HEK293 (cell line): ENCODE data around the gene ZNF445.
"Not testable (repeated sequence)": the region's sequence is repeated elsewhere in the genome, so short reads cannot be mapped to it uniquely, and the experiment has no call there.

Source experiments
- CTCF ChIA-PET: fragments of 350-600 bp; formaldehyde crosslinking; extraction: SDS; loops from one replicate; lab custom pipeline; 2021; ENCODE audit warnings: antibody characterized with exemption; lab: Yijun Ruan, JAX
- POLR2A ChIA-PET: fragments of 300-600 bp; formaldehyde crosslinking; extraction: SDS; loops from one replicate; lab custom pipeline; 2020; ENCODE audit warnings: antibody characterized with exemption, inconsistent platforms; lab: Yijun Ruan, JAX
- H3K27ac ChIP-seq: fragments of 200-500 bp; sonication (Bioruptor generic); 2 replicates; pipeline ENCODE4 v1.5.1; 2014; ENCODE audit warnings: low read depth, low read length, control low read depth, inconsistent platforms; ENCODE audit errors: extremely low read depth
- H3K36me3 ChIP-seq, 2 experiments: fragments of 200-500 bp in 1 of 2; sonication (Bioruptor generic) in 1 of 2; 1 replicate in 1 of 2; 2 replicates in 1 of 2; pipeline ENCODE4 v1.5.1; 2014 to 2017; ENCODE audit warnings: inconsistent platforms in 2 of 2, low read length in 2 of 2; ENCODE audit not compliant: control insufficient read depth in 2 of 2, insufficient read depth in 1 of 2
- H3K4me1 ChIP-seq: fragments of 200-500 bp; sonication (Bioruptor generic); 2 replicates; pipeline ENCODE4 v1.5.1; 2014; ENCODE audit warnings: mild to moderate bottlenecking, low read length, inconsistent platforms; ENCODE audit not compliant: control insufficient read depth, insufficient read depth
- H3K4me3 ChIP-seq: 2 replicates; pipeline ENCODE4 v1.5.1; 2011; ENCODE audit warnings: low read depth, mild to moderate bottlenecking, control low read depth, low read length, moderate library complexity
- H3K9me3 ChIP-seq: fragments of 200-500 bp; sonication (Bioruptor generic); 2 replicates; pipeline ENCODE4 v1.5.1; 2014; ENCODE audit warnings: low read depth, low read length, inconsistent platforms; ENCODE audit not compliant: control insufficient read depth, insufficient read depth
- HOXD13 ChIP-seq: sonication (generic); formaldehyde crosslinking; IDR thresholded peaks from 2 replicates; pipeline ENCODE4 v1.8.0; 2022; ENCODE audit warnings: missing genetic modification reagents, borderline replicate concordance
- KLF7 ChIP-seq: fragments of 450-650 bp; formaldehyde crosslinking; IDR thresholded peaks from 2 replicates; pipeline ENCODE4 v1.5.1; 2016; ENCODE audit warnings: missing biosample characterization, missing genetic modification characterization, borderline replicate concordance
- PBX3 ChIP-seq: sonication (generic); formaldehyde crosslinking; IDR thresholded peaks from 2 replicates; pipeline ENCODE4 v1.8.1; 2022; ENCODE audit warnings: mild to moderate bottlenecking, moderate library complexity, missing genetic modification reagents
- PRDM4 ChIP-seq: fragments of 450-650 bp; formaldehyde crosslinking; IDR thresholded peaks from 2 replicates; pipeline ENCODE4 v1.5.1; 2017; ENCODE audit warnings: missing biosample characterization, missing genetic modification characterization
- SP2 ChIP-seq: fragments of 450-650 bp; formaldehyde crosslinking; IDR thresholded peaks from 2 replicates; pipeline ENCODE4 v1.5.1; 2016; ENCODE audit warnings: missing biosample characterization, missing genetic modification characterization
- ZBTB8A ChIP-seq: fragments of 450-650 bp; formaldehyde crosslinking; IDR thresholded peaks from 2 replicates; pipeline ENCODE4 v1.5.1; 2016; ENCODE audit warnings: missing biosample characterization, missing genetic modification characterization
- ZFP37 ChIP-seq: fragments of 450-650 bp; formaldehyde crosslinking; IDR thresholded peaks from 2 replicates; pipeline ENCODE4 v1.5.1; 2016; ENCODE audit warnings: missing biosample characterization, missing genetic modification characterization
- ZNF202 ChIP-seq: fragments of 450-650 bp; formaldehyde crosslinking; IDR thresholded peaks from 2 replicates; pipeline ENCODE4 v1.5.1; 2016; ENCODE audit warnings: missing biosample characterization, missing genetic modification characterization, borderline replicate concordance
- ZNF341 ChIP-seq: fragments of 450-650 bp; formaldehyde crosslinking; IDR thresholded peaks from 2 replicates; pipeline ENCODE4; 2016; ENCODE audit warnings: low read depth, missing biosample characterization, missing genetic modification characterization
- ZNF366 ChIP-seq: fragments of 450-650 bp; formaldehyde crosslinking; conservative IDR thresholded peaks from 2 replicates; pipeline ENCODE4 v1.5.1; 2016; ENCODE audit warnings: missing biosample characterization, missing genetic modification characterization
- ZNF514 ChIP-seq: fragments of 450-650 bp; formaldehyde crosslinking; IDR thresholded peaks from 2 replicates; pipeline ENCODE4 v1.5.1; 2016; ENCODE audit warnings: missing biosample characterization, missing genetic modification characterization
- ZNF549 ChIP-seq: fragments of 450-650 bp; IDR thresholded peaks from 2 replicates; pipeline ENCODE4 v1.5.1; 2018; ENCODE audit warnings: missing biosample characterization, missing genetic modification characterization, mild to moderate bottlenecking, inconsistent platforms, moderate library complexity
- ZNF654 ChIP-seq: fragments of 450-650 bp; formaldehyde crosslinking; IDR thresholded peaks from 2 replicates; pipeline ENCODE4 v1.5.1; 2016; ENCODE audit warnings: low read depth, missing biosample characterization, missing genetic modification characterization
- ZNF704 ChIP-seq: fragments of 450-650 bp; formaldehyde crosslinking; IDR thresholded peaks from 2 replicates; pipeline ENCODE4 v1.5.1; 2016; ENCODE audit warnings: missing biosample characterization, missing genetic modification characterization
- ZNF747 ChIP-seq: fragments of 450-650 bp; formaldehyde crosslinking; IDR thresholded peaks from 2 replicates; pipeline ENCODE4 v1.5.1; 2016; ENCODE audit warnings: missing biosample characterization, missing genetic modification characterization
- ZNF776 ChIP-seq: fragments of 450-650 bp; formaldehyde crosslinking; IDR thresholded peaks from 2 replicates; pipeline ENCODE4 v1.5.0; 2017; ENCODE audit warnings: missing biosample characterization, missing genetic modification characterization, borderline replicate concordance
- ZNF785 ChIP-seq: fragments of 450-650 bp; formaldehyde crosslinking; IDR thresholded peaks from 2 replicates; pipeline ENCODE4 v1.5.1; 2016; ENCODE audit warnings: missing biosample characterization, missing genetic modification characterization

ZNF445 gene

GRCh38 chr3:44464920-44465319, 12.6 kb downstream of the ZNF445 start:
- H3K36me3 ChIP-seq, result peaks cover 0 to 42% of the 10 kb centered on the region in 2 experiments
- H3K9me3 ChIP-seq, H3K4me1 ChIP-seq, POLR2A ChIA-PET, H3K27ac ChIP-seq, CTCF ChIA-PET, H3K4me3 ChIP-seq: not testable (repeated sequence)

- H3K36me3 ChIP-seq, result peaks cover 0 to 41% of the 10 kb centered on the region in 2 experiments
- no peak overlapping the region for H3K4me3 ChIP-seq
- TF ChIP-seq ZFP37 (tag by site-specific recombination), result no peak
- TF ChIP-seq ZNF549 (tag by site-specific recombination), result no peak
- no peak for TF ChIP-seq ZBTB8A (tag by site-specific recombination)
- TF ChIP-seq ZNF776 (tag by site-specific recombination), result no peak
- no peak for TF ChIP-seq PBX3 (CRISPR knock-in tag)
- no peak for TF ChIP-seq ZNF747 (tag by site-specific recombination)
- no peak for TF ChIP-seq ZNF366
- TF ChIP-seq ZNF704 (tag by site-specific recombination), result no peak
- no peak for TF ChIP-seq ZNF341
- TF ChIP-seq HOXD13 (CRISPR knock-in tag), result no peak
- no peak for TF ChIP-seq ZNF514 (tag by site-specific recombination)
- TF ChIP-seq ZNF654 (tag by site-specific recombination), result no peak
- TF ChIP-seq SP2 (tag by site-specific recombination), result no peak
- no peak for TF ChIP-seq ZNF202 (tag by site-specific recombination)
- no peak for TF ChIP-seq PRDM4
- TF ChIP-seq KLF7 (tag by site-specific recombination), result no peak
- no peak for TF ChIP-seq ZNF785 (tag by site-specific recombination)
- TF ChIP-seq, all 188 proteins: peak for 0
- H3K27ac ChIP-seq, result no peak overlapping the region
- H3K4me1 ChIP-seq, result no peaks in the 10 kb centered on the region
- ChIA-PET CTCF (no interaction called here), POLR2A (no interaction called here)
- no peaks in the 10 kb centered on the region for H3K9me3 ChIP-seq
Observed at GRCh38 chr3:44464509-44464908, 13.0 kb downstream of the ZNF445 start.

GRCh38 chr3:44460050-44460449, 17.4 kb downstream of the ZNF445 start:
- peaks cover 14 to 78% of the 10 kb centered on the region in 2 experiments for H3K36me3 ChIP-seq
- H3K4me3 ChIP-seq, H3K4me1 ChIP-seq, H3K9me3 ChIP-seq, CTCF ChIA-PET, H3K27ac ChIP-seq, POLR2A ChIA-PET: not testable (repeated sequence)
